ENCODE measurements around the gene FNDC3B.

DNA sequence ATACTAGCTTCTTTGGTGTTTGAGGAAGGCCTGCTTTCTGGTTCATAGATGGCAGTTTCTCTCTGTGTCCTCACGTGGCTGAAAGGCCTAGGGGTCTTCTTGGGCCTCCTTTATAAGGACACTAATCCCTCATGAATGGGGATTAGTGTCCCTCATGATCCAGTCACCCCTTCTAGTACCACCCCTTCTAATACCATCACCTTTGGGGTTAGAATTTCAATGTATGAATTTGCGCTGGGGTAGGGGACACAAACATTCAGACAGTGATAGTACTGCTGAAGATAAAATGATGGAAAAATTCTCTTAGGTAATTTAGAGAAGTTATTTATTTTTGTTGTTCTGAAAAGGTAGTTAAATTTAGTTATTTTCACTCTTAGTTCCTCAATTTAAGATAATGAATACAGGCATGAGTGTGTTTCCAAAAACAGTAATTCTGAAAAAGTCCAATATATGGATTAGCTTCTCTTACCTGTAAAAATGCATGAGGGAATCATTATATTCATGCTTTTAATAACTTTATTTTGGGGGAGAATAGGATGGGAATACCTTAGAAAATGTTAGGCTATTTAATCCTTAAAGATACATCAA lies 103.6 kb downstream of the FNDC3B start:
- TF ChIP-seq EZH2 (IDR thresholded peaks at IDR 0.05; ENCODE audit: low read depth, low read length, severe bottlenecking) = no peak
- TF ChIP-seq RAD21 (IDR thresholded peaks at IDR 0.05 in 1 of 2, conservative IDR thresholded peaks at IDR 0.05 in 1 of 2; ENCODE audit: low read depth in 2 of 2, low read length in 2 of 2) = no peak
- TF ChIP-seq, protein P1, sequence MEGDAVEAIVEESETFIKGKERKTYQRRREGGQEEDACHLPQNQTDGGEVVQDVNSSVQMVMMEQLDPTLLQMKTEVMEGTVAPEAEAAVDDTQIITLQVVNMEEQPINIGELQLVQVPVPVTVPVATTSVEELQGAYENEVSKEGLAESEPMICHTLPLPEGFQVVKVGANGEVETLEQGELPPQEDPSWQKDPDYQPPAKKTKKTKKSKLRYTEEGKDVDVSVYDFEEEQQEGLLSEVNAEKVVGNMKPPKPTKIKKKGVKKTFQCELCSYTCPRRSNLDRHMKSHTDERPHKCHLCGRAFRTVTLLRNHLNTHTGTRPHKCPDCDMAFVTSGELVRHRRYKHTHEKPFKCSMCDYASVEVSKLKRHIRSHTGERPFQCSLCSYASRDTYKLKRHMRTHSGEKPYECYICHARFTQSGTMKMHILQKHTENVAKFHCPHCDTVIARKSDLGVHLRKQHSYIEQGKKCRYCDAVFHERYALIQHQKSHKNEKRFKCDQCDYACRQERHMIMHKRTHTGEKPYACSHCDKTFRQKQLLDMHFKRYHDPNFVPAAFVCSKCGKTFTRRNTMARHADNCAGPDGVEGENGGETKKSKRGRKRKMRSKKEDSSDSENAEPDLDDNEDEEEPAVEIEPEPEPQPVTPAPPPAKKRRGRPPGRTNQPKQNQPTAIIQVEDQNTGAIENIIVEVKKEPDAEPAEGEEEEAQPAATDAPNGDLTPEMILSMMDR (IDR thresholded peaks at IDR 0.05; ENCODE audit: control extremely low read depth in 1 of 3, insufficient read depth in 1 of 3, low read depth in 1 of 3, low read length in 3 of 3) = no peak
- TF ChIP-seq, protein P2, sequence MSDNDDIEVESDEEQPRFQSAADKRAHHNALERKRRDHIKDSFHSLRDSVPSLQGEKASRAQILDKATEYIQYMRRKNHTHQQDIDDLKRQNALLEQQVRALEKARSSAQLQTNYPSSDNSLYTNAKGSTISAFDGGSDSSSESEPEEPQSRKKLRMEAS (IDR thresholded peaks at IDR 0.05) = no peak
- no peak for TF ChIP-seq PHF8 (conservative IDR thresholded peaks at IDR 0.05; ENCODE audit: low read depth, low read length)
- TF ChIP-seq POLR2AphosphoS5 (IDR thresholded peaks at IDR 0.05; ENCODE audit: low read depth, low read length) = no peak
- TF ChIP-seq TAF1 (IDR thresholded peaks at IDR 0.05; ENCODE audit: low read depth, low read length) = no peak
- TF ChIP-seq SUZ12 (IDR thresholded peaks at IDR 0.05; ENCODE audit: low read length) = no peak
- no peak for TF ChIP-seq GABPA (IDR thresholded peaks at IDR 0.05; ENCODE audit: borderline replicate concordance, insufficient read depth, low read length)
- TF ChIP-seq BACH1 (IDR thresholded peaks at IDR 0.05; ENCODE audit: low read length) = no peak
- TF ChIP-seq SIRT6 (IDR thresholded peaks at IDR 0.05; ENCODE audit: low read length) = no peak
- no peak for TF ChIP-seq SP1 (IDR thresholded peaks at IDR 0.05; ENCODE audit: low read depth, low read length)
- TF ChIP-seq POLR2A (IDR thresholded peaks at IDR 0.05; ENCODE audit: control extremely low read depth in 1 of 2, low read depth in 2 of 2, low read length in 2 of 2) = no peak
- TF ChIP-seq SP4 (IDR thresholded peaks at IDR 0.05; ENCODE audit: low read length) = no peak
